ENCODE data around the gene PHF2. TPM values are rescaled to one million over a fixed set of nuclear protein-coding genes. Genes with fewer than 3 reads are reported as not detected.

The PHF2 gene
- polyA plus RNA-seq, 1 experiment = 8.8 TPM

DNA sequence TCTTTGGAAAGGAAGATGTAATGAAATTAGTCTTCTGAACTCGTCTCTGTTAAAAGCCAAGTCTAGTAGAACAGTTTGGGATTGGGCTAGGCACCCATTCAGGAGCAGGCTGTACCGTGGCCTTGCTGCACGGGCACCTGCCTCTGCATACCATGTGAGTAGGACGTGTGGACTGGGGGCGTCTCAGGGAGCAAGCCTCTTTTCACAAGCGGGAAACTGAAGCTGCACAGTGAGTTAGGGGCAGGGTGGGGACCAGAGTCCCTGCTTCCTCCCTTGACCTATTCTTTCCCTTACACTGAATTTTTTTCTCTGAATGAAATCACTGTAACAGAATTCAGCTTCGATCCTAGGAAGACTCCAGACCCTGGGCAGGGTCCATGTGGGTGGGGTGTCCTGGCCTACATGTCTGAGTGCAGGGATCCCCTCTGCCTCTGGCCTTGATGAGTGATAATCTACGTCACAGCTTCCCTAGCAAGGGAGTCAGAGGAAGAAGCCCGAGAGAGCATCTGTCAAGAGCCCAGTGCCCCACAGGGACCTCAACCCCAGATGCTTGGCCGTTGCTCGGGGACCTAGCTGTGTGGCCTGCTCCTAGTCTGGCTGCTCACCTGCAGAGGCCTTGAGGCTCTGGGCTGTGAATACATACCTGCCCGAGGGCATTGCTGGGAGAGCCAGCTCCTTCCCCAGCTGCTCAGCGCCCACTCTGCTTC lies 15.1 kb downstream of the PHF2 start:
- Histone ChIP-seq H3K9me3 (ENCODE audit: control insufficient read depth, insufficient read depth, low read length) (no peaks in the 10 kb centered on the region; the same call in 1 of the 2 replicates), H3K4me3 (ENCODE audit: low read depth, low read length) (no peak overlapping the region), H3K27me3 (ENCODE audit: control insufficient read depth, insufficient read depth, low read length) (no peaks in the 10 kb centered on the region), H3K27ac (ENCODE audit: low read depth, low read length) (no peak overlapping the region)
- DNase-seq (ENCODE audit: low read depth, low spot score) = no peak
- CTCF ChIA-PET = no interaction called here
- POLR2A ChIA-PET = no interaction called here
- TF ChIP-seq, protein P1, sequence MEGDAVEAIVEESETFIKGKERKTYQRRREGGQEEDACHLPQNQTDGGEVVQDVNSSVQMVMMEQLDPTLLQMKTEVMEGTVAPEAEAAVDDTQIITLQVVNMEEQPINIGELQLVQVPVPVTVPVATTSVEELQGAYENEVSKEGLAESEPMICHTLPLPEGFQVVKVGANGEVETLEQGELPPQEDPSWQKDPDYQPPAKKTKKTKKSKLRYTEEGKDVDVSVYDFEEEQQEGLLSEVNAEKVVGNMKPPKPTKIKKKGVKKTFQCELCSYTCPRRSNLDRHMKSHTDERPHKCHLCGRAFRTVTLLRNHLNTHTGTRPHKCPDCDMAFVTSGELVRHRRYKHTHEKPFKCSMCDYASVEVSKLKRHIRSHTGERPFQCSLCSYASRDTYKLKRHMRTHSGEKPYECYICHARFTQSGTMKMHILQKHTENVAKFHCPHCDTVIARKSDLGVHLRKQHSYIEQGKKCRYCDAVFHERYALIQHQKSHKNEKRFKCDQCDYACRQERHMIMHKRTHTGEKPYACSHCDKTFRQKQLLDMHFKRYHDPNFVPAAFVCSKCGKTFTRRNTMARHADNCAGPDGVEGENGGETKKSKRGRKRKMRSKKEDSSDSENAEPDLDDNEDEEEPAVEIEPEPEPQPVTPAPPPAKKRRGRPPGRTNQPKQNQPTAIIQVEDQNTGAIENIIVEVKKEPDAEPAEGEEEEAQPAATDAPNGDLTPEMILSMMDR (IDR thresholded peaks at IDR 0.05; ENCODE audit: low read depth, low read length) = no peak

DNA sequence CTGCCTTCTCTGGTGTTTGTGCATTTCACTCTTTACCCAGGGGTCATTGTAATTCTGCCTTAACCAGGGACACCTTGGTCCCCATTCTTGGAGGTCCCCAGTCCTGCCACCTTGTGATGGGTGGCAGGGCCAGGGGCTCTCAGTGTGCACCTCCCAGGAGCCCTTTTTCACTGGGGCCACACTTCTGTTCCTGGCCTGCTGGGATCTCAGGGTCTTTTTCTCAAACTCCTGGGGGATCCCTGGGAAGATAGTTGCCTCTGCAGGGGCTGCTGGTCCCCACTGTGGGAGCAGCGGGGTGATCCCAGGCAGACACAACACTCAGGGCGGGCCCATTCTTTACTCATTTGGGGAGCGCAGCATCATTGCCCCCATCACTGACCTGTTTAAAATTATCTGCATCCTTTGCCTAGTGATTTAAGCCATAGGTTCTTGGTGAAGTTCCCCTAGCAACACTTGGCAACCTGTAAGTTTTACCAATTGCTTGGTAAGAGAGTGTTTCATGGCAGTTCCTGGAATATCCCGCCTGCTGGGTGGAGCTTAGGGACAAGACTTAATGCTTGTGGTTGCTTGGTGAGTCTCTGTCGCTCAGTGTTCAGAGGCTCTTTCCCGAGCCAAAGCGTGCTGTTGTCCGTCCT lies 15.7 kb downstream of the PHF2 start:
- H3K27ac ChIP-seq (ENCODE audit: low read depth, low read length) = no peak overlapping the region
- H3K9me3 ChIP-seq (ENCODE audit: control insufficient read depth, insufficient read depth, low read length) = no peaks in the 10 kb centered on the region
- CTCF ChIA-PET = interaction anchor here (0.8 kb wide), 1 partner anchor 26 kb away, joined by 3 read pairs; no protein-coding TSS in a partner anchor
- TF ChIP-seq, protein P1 (IDR thresholded peaks at IDR 0.05; ENCODE audit: low read depth, low read length) = no peak
- no peak for DNase-seq (ENCODE audit: low read depth, low spot score)
- POLR2A ChIA-PET = interaction anchor here (1.3 kb wide), 1 partner anchor 26 kb away, joined by 3 read pairs; no protein-coding TSS in a partner anchor
- no peak overlapping the region for H3K4me3 ChIP-seq (ENCODE audit: low read depth, low read length)
- no peaks in the 10 kb centered on the region for H3K27me3 ChIP-seq (ENCODE audit: control insufficient read depth, insufficient read depth, low read length)

DNA sequence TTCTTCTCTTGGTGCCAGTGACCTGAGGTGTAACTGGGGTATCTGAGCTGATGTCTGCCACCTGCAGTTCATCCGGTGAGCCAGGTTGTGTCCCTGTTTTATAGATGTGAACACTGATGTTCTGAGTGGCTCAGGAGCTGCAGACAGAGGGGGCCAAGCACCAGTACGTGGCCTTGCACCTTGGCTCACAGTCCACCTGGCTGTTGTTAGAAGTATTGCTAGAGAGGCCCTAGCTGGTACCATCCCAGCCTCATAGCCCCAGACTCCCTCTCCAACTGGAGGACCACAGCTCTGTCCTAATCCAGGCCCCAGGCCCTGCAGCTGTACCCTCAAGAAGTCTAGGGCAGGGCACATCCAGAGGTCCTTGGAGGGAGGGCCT lies 16.2 kb downstream of the PHF2 start:
- no peaks in the 10 kb centered on the region for H3K9me3 ChIP-seq (ENCODE audit: control insufficient read depth, insufficient read depth, low read length)
- POLR2A ChIA-PET = interaction anchor here (1.3 kb wide), 1 partner anchor 26 kb away, joined by 3 read pairs; no protein-coding TSS in a partner anchor
- no peaks in the 10 kb centered on the region for H3K27me3 ChIP-seq (ENCODE audit: control insufficient read depth, insufficient read depth, low read length)
- CTCF ChIA-PET = interaction anchor here (0.8 to 2.1 kb wide), 2 partner anchors 26 kb away, joined by 3 to 8 read pairs; no protein-coding TSS in a partner anchor
- H3K4me3 ChIP-seq (ENCODE audit: low read depth, low read length) = no peak overlapping the region
- DNase-seq (ENCODE audit: low read depth, low spot score) = no peak
- TF ChIP-seq, protein P1 (IDR thresholded peaks at IDR 0.05; ENCODE audit: low read depth, low read length) = no peak; the same call in 1 of the 2 replicates
- H3K27ac ChIP-seq (ENCODE audit: low read depth, low read length) = no peak overlapping the region

DNA sequence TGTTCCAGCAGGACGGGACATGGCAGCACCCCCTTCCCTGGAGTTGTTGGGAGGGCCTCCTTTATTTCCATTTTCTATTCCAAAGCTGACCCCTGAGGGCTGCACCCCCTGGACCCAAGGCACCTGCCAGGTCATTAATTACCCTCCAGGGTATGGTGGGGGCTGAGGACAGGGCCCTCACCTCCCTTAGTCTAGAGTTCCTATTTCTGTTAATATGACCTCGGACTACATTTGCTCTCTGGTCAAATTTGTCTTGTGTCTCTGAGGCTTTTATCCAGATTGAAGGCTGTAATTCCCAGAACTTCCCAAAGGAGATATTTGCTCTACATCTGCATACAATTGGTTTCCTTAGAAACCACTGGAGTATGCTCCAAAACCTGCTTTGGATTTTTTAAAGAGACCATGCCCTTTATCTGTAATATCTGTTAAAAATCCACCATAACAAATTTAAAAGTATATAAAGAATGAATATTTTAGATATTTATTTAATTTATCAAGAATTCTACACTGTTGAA lies 16.8 kb downstream of the PHF2 start:
- no peak for DNase-seq (ENCODE audit: low read depth, low spot score)
- no peak overlapping the region for H3K4me3 ChIP-seq (ENCODE audit: low read depth, low read length)
- no peaks in the 10 kb centered on the region for H3K9me3 ChIP-seq (ENCODE audit: control insufficient read depth, insufficient read depth, low read length)
- POLR2A ChIA-PET = interaction anchor here (1.3 kb wide), 1 partner anchor 27 kb away, joined by 3 read pairs; no protein-coding TSS in a partner anchor
- H3K27me3 ChIP-seq (ENCODE audit: control insufficient read depth, insufficient read depth, low read length) = no peaks in the 10 kb centered on the region
- TF ChIP-seq, protein P1 (IDR thresholded peaks at IDR 0.05; ENCODE audit: low read depth, low read length) = no peak
- no peak overlapping the region for H3K27ac ChIP-seq (ENCODE audit: low read depth, low read length)
- CTCF ChIA-PET = interaction anchor here (2.1 kb wide), 1 partner anchor 27 kb away, joined by 8 read pairs; no protein-coding TSS in a partner anchor

Measured in AG04450 (cell line).